ENCODE results near the gene TBC1D1.

TBC1D1 gene

GRCh38 chr4:37928426-37929416 is 37.8 kb downstream of the TBC1D1 start:
- no peak for DNase-seq

- no peak for DNase-seq
Measured at GRCh38 chr4:37934096-37934495, 43.2 kb downstream of the TBC1D1 start.

- no peak for DNase-seq
Measured at GRCh38 chr4:37934609-37935008, 43.7 kb downstream of the TBC1D1 start.

GRCh38 chr4:37935026-37935425 is 44.1 kb downstream of the TBC1D1 start:
- no peak for DNase-seq

- no peak for DNase-seq
Measured at GRCh38 chr4:37936889-37937498, 46.1 kb downstream of the TBC1D1 start.

- DNase-seq: no peak
Measured at GRCh38 chr4:37938208-37938607, 47.3 kb downstream of the TBC1D1 start.

GRCh38 chr4:37946503-37947179 is 55.8 kb downstream of the TBC1D1 start:
- no peak for DNase-seq

GRCh38 chr4:37948542-37948941 is 57.7 kb downstream of the TBC1D1 start:
- DNase-seq: no peak

GRCh38 chr4:37949636-37950426 is 58.9 kb downstream of the TBC1D1 start:
- no peak for DNase-seq

GRCh38 chr4:37951461-37952352 is 60.8 kb downstream of the TBC1D1 start:
- DNase-seq: no peak

- DNase-seq: no peak
Measured at GRCh38 chr4:37953156-37953555, 62.3 kb downstream of the TBC1D1 start.

- DNase-seq: no peak
Measured at GRCh38 chr4:37953620-37954293, 62.9 kb downstream of the TBC1D1 start.

- no peak for DNase-seq
Measured at GRCh38 chr4:37956941-37957340, 66.1 kb downstream of the TBC1D1 start.

- DNase-seq: no peak
Measured at GRCh38 chr4:37958932-37959331, 68.0 kb downstream of the TBC1D1 start.

GRCh38 chr4:37960098-37960497 is 69.2 kb downstream of the TBC1D1 start, which contains the start of gene PTTG2:
Gene PTTG2 (plus strand): TSS chr4:37960398. CDS start chr4:37960435, 37 bp downstream.
- DNase-seq: no peak

- no peak for DNase-seq
Measured at GRCh38 chr4:37960679-37961450, 70.0 kb downstream of the TBC1D1 start.

GRCh38 chr4:37964734-37965457 is 74.0 kb downstream of the TBC1D1 start:
- peak; percentile 56 for DNase-seq

- DNase-seq: no peak
Measured at GRCh38 chr4:37966044-37966443, 75.2 kb downstream of the TBC1D1 start.

GRCh38 chr4:37967736-37968135 is 76.9 kb downstream of the TBC1D1 start:
- no peak for DNase-seq

All from DMS79 (cell line).